Fibroblast of lung (primary cell): ENCODE measurements around the gene RERE.

ENCODE experiments used
- CTCF ChIP-seq, 2 donors: IDR thresholded peaks in 1 of 2; conservative IDR thresholded peaks in 1 of 2; 1 replicate in 1 of 2; 2 replicates in 1 of 2; pipeline ENCODE4 v1.5.1; 2011 to 2012; ENCODE audit warnings: low read length in 2 of 2, control low read depth in 1 of 2, inconsistent platforms in 1 of 2, low read depth in 1 of 2, mild to moderate bottlenecking in 1 of 2
- EZH2 ChIP-seq: IDR thresholded peaks from 2 replicates; pipeline ENCODE4 v1.5.1; 2012; ENCODE audit warnings: low read length, control low read depth, mild to moderate bottlenecking; ENCODE audit errors: missing control alignments

- TF ChIP-seq CTCF (conservative IDR thresholded peaks at IDR 0.05 in 1 of 2, IDR thresholded peaks at IDR 0.05 in 1 of 2; ENCODE audit: low read depth in 1 of 2, low read length in 2 of 2) (no peak), EZH2 (no peak)
Observed at GRCh38 chr1:8797216-8797615, 20.2 kb downstream of the RERE start.
